ENCODE measurements around the gene AGBL5.

Gene AGBL5, protein sequence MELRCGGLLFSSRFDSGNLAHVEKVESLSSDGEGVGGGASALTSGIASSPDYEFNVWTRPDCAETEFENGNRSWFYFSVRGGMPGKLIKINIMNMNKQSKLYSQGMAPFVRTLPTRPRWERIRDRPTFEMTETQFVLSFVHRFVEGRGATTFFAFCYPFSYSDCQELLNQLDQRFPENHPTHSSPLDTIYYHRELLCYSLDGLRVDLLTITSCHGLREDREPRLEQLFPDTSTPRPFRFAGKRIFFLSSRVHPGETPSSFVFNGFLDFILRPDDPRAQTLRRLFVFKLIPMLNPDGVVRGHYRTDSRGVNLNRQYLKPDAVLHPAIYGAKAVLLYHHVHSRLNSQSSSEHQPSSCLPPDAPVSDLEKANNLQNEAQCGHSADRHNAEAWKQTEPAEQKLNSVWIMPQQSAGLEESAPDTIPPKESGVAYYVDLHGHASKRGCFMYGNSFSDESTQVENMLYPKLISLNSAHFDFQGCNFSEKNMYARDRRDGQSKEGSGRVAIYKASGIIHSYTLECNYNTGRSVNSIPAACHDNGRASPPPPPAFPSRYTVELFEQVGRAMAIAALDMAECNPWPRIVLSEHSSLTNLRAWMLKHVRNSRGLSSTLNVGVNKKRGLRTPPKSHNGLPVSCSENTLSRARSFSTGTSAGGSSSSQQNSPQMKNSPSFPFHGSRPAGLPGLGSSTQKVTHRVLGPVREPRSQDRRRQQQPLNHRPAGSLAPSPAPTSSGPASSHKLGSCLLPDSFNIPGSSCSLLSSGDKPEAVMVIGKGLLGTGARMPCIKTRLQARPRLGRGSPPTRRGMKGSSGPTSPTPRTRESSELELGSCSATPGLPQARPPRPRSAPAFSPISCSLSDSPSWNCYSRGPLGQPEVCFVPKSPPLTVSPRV

GRCh38 chr2:27050996-27051901, at the start of gene AGBL5:
AGBL5 (plus strand) TSS chr2:27051668; CDS start chr2:27052959, 1,291 bp downstream.
- peak; percentile 99 for DNase-seq (ENCODE audit: low spot score)

- no peak for DNase-seq (ENCODE audit: low spot score)
These were observed 49.5 kb upstream of the AGBL5 start for GRCh38 chr2:27001950-27002349.

- no peak for DNase-seq (ENCODE audit: low spot score)
These were observed 48.5 kb upstream of the AGBL5 start for GRCh38 chr2:27003007-27003406.

GRCh38 chr2:27003857-27004256, 47.6 kb upstream of the AGBL5 start:
- DNase-seq (ENCODE audit: low spot score): peak; percentile 36

DNA sequence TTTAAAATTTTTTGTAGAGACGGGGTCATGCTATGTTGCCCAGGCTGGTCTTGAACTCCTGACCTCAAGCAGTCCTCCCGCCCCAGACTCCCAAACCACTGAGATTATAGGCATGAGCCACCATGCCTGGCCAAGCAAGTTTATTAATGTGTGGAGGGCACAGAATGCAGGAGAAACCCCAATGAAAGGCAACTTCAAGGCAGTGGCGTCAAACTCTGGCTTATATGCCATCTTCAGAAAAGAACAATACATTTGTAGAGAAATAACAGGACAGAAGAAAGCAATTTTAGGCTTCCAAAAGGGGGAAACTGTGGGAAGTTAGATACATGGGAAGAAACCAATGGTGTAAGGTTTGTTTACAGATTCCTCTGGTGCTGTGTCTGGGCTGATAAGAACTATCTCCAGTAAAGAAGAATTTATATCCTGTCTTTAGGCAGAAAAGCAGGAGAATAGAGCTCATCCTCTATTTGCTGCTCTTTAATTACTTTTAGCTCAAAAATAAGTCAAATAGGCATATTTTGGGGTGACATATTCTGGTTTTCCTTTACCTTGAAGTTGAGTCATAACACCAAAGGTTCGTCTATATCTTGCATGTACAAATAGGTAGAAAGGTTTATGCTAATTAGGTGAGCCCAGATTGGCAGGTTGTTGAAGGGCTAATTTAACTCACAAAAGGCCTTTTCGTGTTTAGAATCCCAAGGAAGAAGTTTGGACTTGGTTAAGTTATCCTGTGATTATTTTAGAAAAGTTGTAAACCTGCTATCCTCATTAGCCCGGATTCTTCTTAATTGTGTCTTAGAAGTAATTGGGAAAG, 44.7 kb upstream of the AGBL5 start:
- DNase-seq (ENCODE audit: low spot score): no peak

DNA sequence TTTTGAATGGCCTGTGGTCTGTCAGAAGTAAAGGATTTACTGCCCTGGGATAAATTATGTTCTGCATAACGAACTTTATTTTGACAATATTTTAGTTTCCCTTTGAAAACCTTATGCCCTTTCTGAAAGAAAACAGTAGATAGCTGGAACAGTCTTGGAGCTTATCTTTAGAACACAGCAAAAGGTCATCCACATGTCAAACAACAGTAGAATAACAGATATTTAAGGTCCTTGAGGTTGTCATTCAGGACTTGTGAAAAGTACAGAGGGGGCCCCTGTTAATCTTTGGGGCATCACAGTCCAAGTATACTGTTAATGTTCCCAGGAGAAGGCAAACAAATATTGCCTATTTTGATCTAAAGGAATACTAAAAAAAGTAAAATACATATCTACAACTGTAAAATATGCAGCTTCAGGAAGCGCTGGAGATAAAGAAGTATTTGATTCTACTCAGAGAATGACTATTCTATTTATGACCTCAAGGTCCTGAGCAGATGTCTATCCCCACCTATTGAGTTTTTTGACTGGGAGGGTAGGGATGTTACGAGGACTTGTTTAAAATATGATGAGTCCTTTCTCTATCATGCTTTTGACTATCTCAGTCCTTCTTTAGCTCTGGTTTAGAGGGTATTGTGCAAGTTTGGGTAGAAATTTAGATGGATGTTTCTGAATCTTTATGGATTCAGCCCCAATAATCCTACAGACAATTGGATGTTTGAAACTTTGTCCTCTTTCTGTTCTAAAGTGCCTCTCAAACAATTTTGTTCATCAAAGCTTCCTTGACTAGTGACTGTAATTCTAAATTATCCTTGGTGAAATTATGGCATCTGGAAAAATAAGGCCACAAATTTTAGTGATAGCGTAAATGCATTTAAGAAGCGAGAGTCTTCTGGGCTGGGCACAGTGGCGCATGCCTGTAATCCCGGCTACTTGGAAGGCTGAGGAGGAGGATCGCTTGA, 43.8 kb upstream of the AGBL5 start:
- no peak for DNase-seq (ENCODE audit: low spot score)

DNA sequence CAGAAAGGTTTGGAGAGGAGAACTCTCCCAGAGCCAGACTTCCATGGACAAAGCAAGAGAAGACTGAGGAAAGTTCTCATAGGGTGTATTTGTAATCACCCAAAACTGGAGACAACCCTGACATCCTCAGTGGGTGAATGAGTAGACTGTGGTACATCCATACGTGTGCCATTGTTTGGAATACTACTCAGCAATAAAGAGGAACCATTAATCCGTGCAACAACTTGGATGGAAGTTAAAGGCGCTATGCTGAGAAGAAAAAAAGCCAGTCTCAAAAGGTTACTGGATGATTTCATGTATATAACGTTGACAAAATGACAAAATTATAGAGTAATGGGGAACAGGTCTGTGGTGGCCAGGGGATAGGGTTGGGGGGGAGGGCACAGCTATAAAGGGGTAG, 42.8 kb upstream of the AGBL5 start:
- no peak for DNase-seq (ENCODE audit: low spot score)

- no peak for DNase-seq (ENCODE audit: low spot score)
These were observed 42.4 kb upstream of the AGBL5 start for GRCh38 chr2:27009083-27009482.

- DNase-seq (ENCODE audit: low spot score): no peak
These were observed 41.8 kb upstream of the AGBL5 start for GRCh38 chr2:27009716-27010115.

- DNase-seq (ENCODE audit: low spot score): no peak
These were observed 41.3 kb upstream of the AGBL5 start for GRCh38 chr2:27010139-27010538.

- no peak for DNase-seq (ENCODE audit: low spot score)
These were observed 37.7 kb upstream of the AGBL5 start for GRCh38 chr2:27013738-27014137.

GRCh38 chr2:27014771-27015433, 36.6 kb upstream of the AGBL5 start:
- no peak for DNase-seq (ENCODE audit: low spot score)

- peak; percentile 82 for DNase-seq (ENCODE audit: low spot score)
These were observed 34.6 kb upstream of the AGBL5 start for GRCh38 chr2:27016801-27017325.

DNA sequence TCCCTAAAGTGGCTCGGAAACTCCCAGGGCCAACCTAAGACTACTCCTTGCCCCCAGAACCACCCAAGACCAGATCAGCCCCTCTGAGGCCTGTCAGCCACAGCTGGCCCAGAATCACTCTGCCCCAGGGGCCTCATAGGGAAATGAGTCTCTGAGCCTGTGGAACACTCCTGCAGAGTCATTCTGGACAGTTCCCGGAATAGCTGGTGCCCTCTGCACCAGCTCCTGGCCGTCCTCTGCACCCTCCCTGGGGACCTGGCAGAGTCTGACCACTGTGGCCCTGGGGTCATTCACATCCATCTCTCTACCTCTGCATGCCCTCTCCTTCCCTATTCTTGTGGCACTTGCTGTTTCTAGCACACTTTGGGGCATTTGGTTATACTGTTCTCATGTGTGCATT, 33.3 kb upstream of the AGBL5 start:
- no peak for DNase-seq (ENCODE audit: low spot score)

DNA sequence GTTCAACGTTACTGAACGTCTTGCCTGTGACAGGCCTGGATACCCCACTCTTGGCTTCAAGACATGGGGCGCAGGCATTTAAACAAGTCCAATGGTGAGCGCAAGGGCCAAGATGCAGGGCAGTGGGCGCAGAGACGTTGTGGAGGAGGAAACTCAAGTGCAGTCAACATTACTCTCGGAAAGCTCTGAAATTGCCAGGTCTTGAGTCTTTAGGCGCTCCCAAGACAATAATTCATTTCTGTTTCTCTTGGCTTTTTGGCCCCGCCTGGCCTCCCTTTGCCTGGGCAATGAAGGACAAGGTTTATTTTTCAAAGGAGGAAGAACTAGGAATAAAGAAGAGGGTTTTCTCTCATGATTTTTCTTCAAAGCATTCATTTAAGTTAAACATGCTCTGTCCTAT, 32.0 kb upstream of the AGBL5 start:
- DNase-seq (ENCODE audit: low spot score): no peak

DNA sequence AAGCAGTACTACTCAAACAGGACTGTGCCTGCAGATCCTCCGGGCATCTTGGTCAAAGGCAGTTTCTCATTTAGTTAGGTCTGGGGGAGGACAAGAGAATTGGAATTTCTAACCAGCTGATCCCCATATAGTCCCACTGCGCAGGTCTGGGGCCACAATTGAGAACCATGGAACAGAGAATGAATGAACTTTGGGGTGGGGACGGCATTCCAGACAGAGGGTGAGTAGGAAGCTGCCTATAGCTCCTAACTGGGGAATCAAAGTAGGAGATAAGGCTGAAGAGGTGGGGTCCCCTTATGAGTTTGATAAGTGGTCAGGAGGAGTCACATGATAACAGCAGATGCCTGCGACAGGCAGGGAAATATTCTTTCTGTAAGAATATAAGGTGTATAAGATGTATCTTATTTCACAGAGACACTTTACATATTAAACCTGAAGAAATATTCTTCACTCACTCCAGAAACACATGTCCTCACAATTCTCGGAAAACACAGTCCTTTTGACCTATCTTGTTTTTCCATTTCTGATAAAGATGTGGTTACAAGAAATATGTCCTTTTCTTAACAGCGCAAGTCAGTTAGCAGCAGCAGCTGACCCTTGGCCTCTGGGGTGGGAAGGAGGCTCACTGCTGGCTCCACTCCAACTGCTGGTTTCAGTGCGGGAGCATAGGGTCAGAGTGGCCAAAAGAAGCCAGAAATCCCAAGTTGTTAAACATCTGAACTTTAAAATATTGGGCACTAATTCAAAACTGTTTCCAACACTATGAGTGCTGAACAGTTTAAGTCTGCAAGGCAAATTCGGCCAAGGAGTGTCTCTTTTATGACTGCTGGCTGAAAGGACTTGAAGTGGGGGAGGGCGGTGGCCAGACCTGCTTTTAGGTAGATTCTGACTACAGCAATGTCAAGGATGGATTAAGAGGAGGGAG, 31.3 kb upstream of the AGBL5 start:
- no peak for DNase-seq (ENCODE audit: low spot score)

DNA sequence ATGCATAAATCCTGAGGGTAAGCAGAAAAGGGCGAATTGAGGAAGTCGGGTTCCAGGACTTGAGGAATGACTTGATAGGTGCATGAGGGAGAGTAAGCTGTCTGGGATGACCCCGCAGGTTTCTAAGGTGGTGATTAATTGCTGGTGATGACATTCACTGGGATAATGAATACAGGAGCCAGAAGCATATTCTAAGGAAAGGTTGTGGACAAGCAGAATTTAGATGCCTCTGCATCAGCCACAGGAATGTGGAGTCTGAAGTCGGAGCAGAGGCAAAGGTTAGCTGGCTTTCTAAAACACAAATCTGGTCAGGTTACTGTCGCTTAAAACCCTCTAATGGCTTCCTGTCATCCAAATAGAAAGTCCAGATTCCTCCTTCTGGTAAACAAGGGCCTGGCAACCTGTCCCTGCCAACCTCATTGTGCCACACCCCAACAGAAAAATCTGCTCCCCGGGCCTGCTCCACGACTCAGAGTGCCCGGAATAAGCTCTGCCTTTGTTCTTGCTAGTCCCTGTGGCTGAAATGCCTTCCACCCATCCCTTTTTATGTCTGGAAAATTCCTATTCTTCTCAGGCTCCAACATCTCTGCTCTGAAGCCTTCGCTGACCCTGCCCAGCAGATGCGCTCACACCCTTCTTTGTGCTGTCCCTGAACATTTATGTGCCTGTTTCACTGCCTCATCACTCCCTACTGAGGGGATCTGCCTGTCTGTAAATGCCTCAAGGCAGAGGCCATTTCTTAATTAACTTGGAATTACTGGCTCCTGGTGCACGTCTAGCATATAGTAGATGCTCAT, 30.0 kb upstream of the AGBL5 start:
- peak; percentile 40 for DNase-seq (ENCODE audit: low spot score)
